Measurements from ENCODE around the gene MKLN1.

Gene MKLN1

DNA sequence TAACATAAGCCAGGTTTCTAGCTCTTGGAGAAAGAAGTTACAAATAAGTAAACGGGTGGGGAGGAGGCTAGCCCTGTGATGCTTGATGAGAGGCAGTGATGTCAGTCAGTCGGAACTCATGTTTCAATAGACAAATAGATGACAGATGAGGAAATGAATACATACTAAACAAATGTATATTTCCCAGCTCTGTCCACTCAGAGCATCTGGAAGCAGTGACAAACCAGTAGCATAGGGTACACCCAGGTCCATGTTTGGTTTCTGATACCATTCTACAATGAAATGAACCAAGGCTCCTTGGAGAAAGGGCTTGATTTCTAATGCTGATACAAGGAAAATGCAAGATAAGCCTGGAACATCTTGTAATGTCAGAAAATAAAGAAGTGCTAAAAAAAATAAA lies 198.1 kb downstream of the MKLN1 start:
- no peak for DNase-seq

DNA sequence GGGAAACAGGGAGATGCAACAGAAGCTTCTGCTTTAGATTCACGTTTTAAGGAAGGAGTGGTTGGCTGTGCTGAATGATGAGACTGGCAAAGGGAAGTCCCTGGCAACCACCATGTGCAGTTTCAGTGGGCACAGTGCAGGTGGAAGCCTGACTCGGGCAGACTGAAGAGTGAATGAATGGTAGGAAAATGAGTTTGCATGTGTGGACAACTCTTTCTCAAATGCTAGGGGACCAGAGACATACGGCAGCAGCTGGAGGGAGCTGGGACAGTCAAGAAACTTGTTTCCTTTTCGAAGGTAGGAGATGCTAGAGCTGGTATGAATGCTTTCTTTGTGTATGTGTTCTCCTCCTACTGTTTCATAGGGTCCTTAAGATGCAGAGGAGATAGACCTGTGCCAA lies 199.8 kb downstream of the MKLN1 start:
- no peak for DNase-seq

GRCh38 chr7:131529179-131529578 lies 201.5 kb downstream of the MKLN1 start:
- no peak for DNase-seq

DNA sequence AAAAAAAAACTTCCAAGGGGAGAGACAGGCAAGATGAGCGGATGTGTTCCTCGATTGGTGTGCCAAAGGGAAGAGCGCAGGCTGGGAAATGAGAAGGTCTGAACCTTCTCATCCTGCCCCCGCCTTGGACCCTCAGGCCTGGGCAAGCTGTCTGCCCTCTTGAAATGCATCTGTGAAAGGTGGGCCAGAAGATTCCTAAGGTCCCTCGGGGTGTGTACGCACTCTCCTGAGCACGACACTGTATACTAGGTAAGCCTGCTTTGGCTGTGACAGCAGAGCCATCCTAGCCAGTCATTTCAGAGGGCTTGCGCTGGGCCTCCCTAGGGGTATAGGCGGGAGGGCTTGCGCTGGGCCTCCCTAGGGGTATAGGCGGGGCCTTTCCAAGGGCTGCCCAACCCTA lies 201.9 kb downstream of the MKLN1 start:
- DNase-seq = no peak

DNA sequence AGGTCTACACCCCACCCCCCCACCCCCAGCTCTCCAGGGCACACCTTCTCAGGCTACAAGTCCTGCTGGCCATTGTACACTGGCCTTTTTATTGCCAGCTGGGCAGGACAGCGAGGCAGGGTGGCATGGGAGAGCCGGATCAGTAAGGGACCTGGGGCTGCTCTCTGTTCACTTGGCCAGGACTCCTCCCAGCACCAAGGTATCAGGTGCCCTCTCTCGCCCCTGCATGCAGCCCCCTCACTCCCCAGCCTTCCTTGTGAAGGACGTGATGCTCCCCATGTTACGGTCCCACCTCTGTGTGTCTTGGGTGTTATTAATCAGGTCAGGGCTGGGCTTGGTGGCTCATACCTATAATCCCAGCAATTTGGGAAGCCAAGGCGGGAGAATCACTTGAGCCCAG lies 202.5 kb downstream of the MKLN1 start:
- DNase-seq = no peak

- no peak for DNase-seq
Measured at GRCh38 chr7:131532570-131533091, 205.0 kb downstream of the MKLN1 start.

- no peak for DNase-seq
Measured at GRCh38 chr7:131533151-131533559, 205.5 kb downstream of the MKLN1 start.

- no peak for DNase-seq
Measured at GRCh38 chr7:131533566-131534561, 206.2 kb downstream of the MKLN1 start.

DNA sequence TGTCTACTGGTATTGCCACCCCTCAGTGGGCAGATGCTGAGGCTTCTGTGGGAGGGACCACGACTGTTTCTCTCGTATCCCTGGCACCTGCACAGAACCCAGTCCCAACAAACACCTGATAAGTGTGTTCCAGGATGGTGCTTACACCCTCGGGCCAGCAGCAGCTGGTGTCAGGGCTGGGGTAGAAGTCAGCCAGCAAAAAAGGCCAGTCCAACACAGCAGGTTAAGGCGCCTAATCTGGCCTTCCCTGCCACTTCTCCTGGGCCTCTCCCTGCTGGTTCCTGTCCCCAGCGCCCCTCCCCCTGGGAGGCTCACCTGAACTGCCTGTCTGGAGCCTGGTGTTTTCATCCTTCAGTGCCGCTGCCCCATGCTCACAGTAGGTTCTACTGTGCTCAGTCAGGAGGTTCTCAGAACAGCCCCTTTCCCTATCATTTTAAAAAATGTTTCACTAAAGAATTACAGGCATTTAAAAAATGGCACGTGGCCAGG lies 208.7 kb downstream of the MKLN1 start:
- DNase-seq = no peak

GRCh38 chr7:131537571-131537978 lies 209.9 kb downstream of the MKLN1 start:
- no peak for DNase-seq

- DNase-seq = no peak
Measured at GRCh38 chr7:131538071-131538812, 210.6 kb downstream of the MKLN1 start.

- no peak for DNase-seq
Measured at GRCh38 chr7:131538813-131539179, 211.1 kb downstream of the MKLN1 start.

GRCh38 chr7:131540491-131541162 lies 213.0 kb downstream of the MKLN1 start:
- no peak for DNase-seq

GRCh38 chr7:131543298-131543697 lies 215.6 kb downstream of the MKLN1 start:
- no peak for DNase-seq

- DNase-seq = no peak
Measured at GRCh38 chr7:131544021-131544420, 216.3 kb downstream of the MKLN1 start.

GRCh38 chr7:131544449-131545301 lies 217.0 kb downstream of the MKLN1 start:
- DNase-seq = no peak

DNA sequence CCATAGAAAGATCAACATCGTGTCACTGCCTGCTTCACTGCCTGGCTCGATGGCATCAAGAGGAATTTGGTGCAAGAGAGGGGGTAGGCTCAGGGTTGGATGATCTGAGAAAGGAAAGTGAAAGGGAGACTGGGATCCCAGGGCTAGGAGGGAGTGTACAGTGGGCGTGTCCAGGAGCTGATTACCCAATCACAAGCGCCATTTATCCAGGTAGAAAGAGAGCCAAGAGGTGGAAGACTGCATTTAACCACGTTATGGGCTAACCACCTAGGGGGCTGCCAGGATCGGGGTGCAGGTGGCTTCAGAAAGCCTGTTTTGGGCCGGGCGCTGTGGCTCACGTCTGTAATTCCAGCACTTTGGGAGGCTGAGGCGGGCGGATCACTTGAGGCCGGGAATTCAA lies 218.4 kb downstream of the MKLN1 start:
- DNase-seq = no peak
